HepG2 (cell line): Measurements from ENCODE around the gene ALDH3B1. TPM values are rescaled to one million over a fixed set of nuclear protein-coding genes. Genes with fewer than 3 reads are reported as not detected.

ENCODE experiments used
- AHR ChIP-seq: IDR thresholded peaks from 2 replicates; pipeline ENCODE4 v1.6.1; 2018; ENCODE audit warnings: missing genetic modification reagents, missing compliant biosample characterization
- ASH2L ChIP-seq: fragments of 300-600, 200-600 bp; sonication (generic); IDR thresholded peaks from 2 replicates; pipeline ENCODE4 v1.7.0; 2017; ENCODE audit warnings: low read depth, mild to moderate bottlenecking, moderate library complexity, mixed read lengths, low read length; ENCODE audit not compliant: insufficient read length
- FOXO1 ChIP-seq: sonication (generic); formaldehyde crosslinking; IDR thresholded peaks from 2 replicates; pipeline ENCODE4 v1.4.0; 2020; ENCODE audit warnings: missing genetic modification reagents
- IKZF1 ChIP-seq: fragments of 450-650 bp; IDR thresholded peaks from 2 replicates; pipeline ENCODE4 v1.7.1; 2016
- JUND ChIP-seq: sonication (generic); formaldehyde crosslinking; IDR thresholded peaks from 2 replicates; pipeline ENCODE4 v1.8.0; 2022; ENCODE audit warnings: mild to moderate bottlenecking, missing genetic modification reagents
- KDM3A ChIP-seq: IDR thresholded peaks from 2 replicates; pipeline ENCODE4 v1.6.1; 2018; ENCODE audit warnings: low read depth, missing compliant biosample characterization
- KLF12 ChIP-seq: sonication (generic); formaldehyde crosslinking; IDR thresholded peaks from 2 replicates; pipeline ENCODE4 v1.4.0; 2020; ENCODE audit warnings: missing genetic modification reagents, borderline replicate concordance
- KLF9 ChIP-seq: IDR thresholded peaks from 2 replicates; pipeline ENCODE4 v1.6.1; 2016; ENCODE audit warnings: low read depth
- NCOR1 ChIP-seq: fragments of 200-600 bp; sonication (generic); IDR thresholded peaks from 2 replicates; pipeline ENCODE4 v1.7.0; 2017; ENCODE audit warnings: antibody characterized with exemption, low read length, borderline replicate concordance
- SMAD9 ChIP-seq: sonication (generic); formaldehyde crosslinking; IDR thresholded peaks from 2 replicates; pipeline ENCODE4 v1.5.1; 2020; ENCODE audit warnings: mild to moderate bottlenecking, missing genetic modification reagents
- ZFP82 ChIP-seq: sonication (generic); formaldehyde crosslinking; IDR thresholded peaks from 2 replicates; pipeline ENCODE4 v1.5.1; 2020; ENCODE audit warnings: mild to moderate bottlenecking, missing genetic modification reagents, borderline replicate concordance
- ZNF326 ChIP-seq: sonication (generic); formaldehyde crosslinking; IDR thresholded peaks from 2 replicates; pipeline ENCODE4 v1.4.0; 2020; ENCODE audit warnings: missing genetic modification reagents, borderline replicate concordance
- ZNF598 ChIP-seq: sonication (generic); formaldehyde crosslinking; IDR thresholded peaks from 2 replicates; pipeline ENCODE4 v1.5.1; 2020; ENCODE audit warnings: mild to moderate bottlenecking, missing genetic modification reagents, borderline replicate concordance
- ZNF788 ChIP-seq: sonication (generic); formaldehyde crosslinking; IDR thresholded peaks from 2 replicates; pipeline ENCODE4 v1.5.0; 2020; ENCODE audit warnings: mild to moderate bottlenecking, missing genetic modification reagents, borderline replicate concordance
- polyA plus RNA-seq, 8 experiments: library from polyadenylated mRNA; depleted of rRNA in 3 of 8; stranded (reverse) in 7 of 8; unstranded in 1 of 8; fragments of >200 nt; fragmentation: Illumina TruSeq in 4 of 8; extraction: Trizol in 4 of 8; gene quantifications; 2 replicates each; pipeline versions ENCODE4 v1.2.1 to v1.2.3, GENCODE V29; 2011 to 2016; ENCODE audit warnings: low read depth in 4 of 8, missing spikeins in 1 of 8, mixed read lengths in 1 of 8; ENCODE audit not compliant: insufficient read depth in 1 of 8
- total RNA-seq, 5 experiments: library from RNA; depleted of rRNA; stranded (reverse); fragments of >200 nt; fragmentation: Illumina TruSeq; extraction: Trizol; gene quantifications; 2 replicates each; pipeline ENCODE4 v1.2.3, GENCODE V29; 2016; ENCODE audit warnings: low read depth in 1 of 5
- TF ChIP-seq, protein P1 (sequence below), 2 experiments: sonication (generic) in 1 of 2; formaldehyde crosslinking in 1 of 2; IDR thresholded peaks; 2 replicates each; pipeline versions ENCODE4 v1.4.0 to v1.6.1; 2018 to 2020; ENCODE audit warnings: missing genetic modification reagents in 2 of 2, borderline replicate concordance in 1 of 2, low read depth in 1 of 2, mild to moderate bottlenecking in 1 of 2, missing biosample characterization in 1 of 2
- TF ChIP-seq, protein P2 (sequence below): sonication (generic); formaldehyde crosslinking; IDR thresholded peaks from 2 replicates; pipeline ENCODE4 v1.4.0; 2020; ENCODE audit warnings: missing genetic modification reagents
- TF ChIP-seq, protein P3 (sequence below): sonication (generic); formaldehyde crosslinking; IDR thresholded peaks from 2 replicates; pipeline ENCODE4 v1.4.0; 2020; ENCODE audit warnings: missing genetic modification reagents
- TF ChIP-seq, protein P4 (sequence below): sonication (generic); formaldehyde crosslinking; IDR thresholded peaks from 2 replicates; pipeline ENCODE4 v1.4.0; 2020; ENCODE audit warnings: missing genetic modification reagents
- TF ChIP-seq, protein P5 (sequence below): sonication (generic); formaldehyde crosslinking; IDR thresholded peaks from 2 replicates; pipeline ENCODE4 v1.4.0; 2020; ENCODE audit warnings: missing genetic modification reagents

Gene ALDH3B1
- total and polyA plus RNA-seq, 2 of the 13 experiments (the other 11 are each of a cell fraction or from before 2014, with no cell fraction given): 4.0 to 6.7 TPM

DNA sequence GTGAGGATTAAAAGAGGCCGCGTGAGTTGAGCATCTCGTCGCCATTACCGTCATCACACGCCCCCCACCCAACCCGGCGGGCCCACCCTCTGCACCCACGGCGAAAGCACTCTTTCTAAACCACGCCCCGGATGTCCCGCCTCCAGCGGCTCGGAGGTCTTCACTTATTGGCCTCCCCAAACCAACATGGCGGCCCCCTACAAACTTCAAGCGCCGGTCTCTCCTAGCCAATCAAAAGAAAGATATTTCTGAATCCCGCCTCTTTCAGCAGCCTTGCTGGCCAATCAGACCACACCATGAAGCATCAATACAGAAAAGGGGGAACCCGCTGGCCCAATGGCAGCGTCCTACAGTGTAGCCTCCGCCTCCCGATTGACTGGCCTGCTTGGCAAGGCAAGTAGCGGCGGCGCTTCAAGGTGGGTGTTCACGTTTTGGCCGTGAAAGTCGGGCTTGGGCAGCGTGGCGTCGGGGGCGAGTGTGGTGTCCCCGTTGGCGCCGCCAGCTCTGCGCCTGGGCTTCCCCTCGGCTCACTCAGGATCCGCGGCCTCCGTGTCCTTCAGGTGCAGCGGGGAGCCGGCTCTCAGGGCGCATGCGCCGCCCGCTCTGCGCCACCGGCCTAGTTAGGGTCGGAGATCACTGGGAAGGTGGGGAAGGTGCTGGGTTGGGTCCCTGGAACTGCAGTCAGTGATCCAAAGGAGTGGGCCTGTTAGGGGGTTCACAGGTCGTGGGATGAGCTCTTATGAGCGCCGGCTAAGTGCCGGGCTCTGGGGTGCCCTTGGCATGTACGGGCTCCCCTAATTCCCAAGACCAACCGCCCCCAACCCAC, 20.4 kb downstream of the ALDH3B1 start, which contains the start of gene NDUFS8 (continued):
- TF ChIP-seq JUND (CRISPR knock-in tag): no peak
- no peak for TF ChIP-seq KLF12 (CRISPR knock-in tag)
- peak; percentile 45 for TF ChIP-seq FOXO1 (CRISPR knock-in tag)
- no peak for TF ChIP-seq IKZF1
- 0 out of 2 replicates have a peak, but pooled peaks have one; percentile 13 for TF ChIP-seq KLF9 (CRISPR knock-in tag)
- TF ChIP-seq, protein P1, sequence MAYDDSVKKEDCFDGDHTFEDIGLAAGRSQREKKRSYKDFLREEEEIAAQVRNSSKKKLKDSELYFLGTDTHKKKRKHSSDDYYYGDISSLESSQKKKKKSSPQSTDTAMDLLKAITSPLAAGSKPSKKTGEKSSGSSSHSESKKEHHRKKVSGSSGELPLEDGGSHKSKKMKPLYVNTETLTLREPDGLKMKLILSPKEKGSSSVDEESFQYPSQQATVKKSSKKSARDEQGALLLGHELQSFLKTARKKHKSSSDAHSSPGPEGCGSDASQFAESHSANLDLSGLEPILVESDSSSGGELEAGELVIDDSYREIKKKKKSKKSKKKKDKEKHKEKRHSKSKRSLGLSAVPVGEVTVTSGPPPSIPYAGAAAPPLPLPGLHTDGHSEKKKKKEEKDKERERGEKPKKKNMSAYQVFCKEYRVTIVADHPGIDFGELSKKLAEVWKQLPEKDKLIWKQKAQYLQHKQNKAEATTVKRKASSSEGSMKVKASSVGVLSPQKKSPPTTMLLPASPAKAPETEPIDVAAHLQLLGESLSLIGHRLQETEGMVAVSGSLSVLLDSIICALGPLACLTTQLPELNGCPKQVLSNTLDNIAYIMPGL (CRISPR knock-in tag; IDR thresholded peaks at IDR 0.05; ENCODE audit: borderline replicate concordance in 1 of 2, low read depth in 1 of 2): peak; percentile 52 to 79; a peak in 1 of 4 replicates
- TF ChIP-seq SMAD9: no peak
- 0 out of 2 replicates have a peak, but pooled peaks have one; percentile 48 for TF ChIP-seq ZNF598 (CRISPR knock-in tag)
- TF ChIP-seq ASH2L: peak; percentile 59
- TF ChIP-seq ZNF326: no peak
- TF ChIP-seq, protein P2, sequence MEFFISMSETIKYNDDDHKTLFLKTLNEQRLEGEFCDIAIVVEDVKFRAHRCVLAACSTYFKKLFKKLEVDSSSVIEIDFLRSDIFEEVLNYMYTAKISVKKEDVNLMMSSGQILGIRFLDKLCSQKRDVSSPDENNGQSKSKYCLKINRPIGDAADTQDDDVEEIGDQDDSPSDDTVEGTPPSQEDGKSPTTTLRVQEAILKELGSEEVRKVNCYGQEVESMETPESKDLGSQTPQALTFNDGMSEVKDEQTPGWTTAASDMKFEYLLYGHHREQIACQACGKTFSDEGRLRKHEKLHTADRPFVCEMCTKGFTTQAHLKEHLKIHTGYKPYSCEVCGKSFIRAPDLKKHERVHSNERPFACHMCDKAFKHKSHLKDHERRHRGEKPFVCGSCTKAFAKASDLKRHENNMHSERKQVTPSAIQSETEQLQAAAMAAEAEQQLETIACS (CRISPR knock-in tag): no peak
- peak; percentile 67; the same call in 1 of the 2 replicates for TF ChIP-seq ZFP82 (CRISPR knock-in tag)
- TF ChIP-seq, protein P3, sequence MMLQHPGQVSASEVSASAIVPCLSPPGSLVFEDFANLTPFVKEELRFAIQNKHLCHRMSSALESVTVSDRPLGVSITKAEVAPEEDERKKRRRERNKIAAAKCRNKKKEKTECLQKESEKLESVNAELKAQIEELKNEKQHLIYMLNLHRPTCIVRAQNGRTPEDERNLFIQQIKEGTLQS (CRISPR knock-in tag): peak; percentile 42; the same call in 1 of the 2 replicates
- 0 out of 2 replicates have a peak, but pooled peaks have one; percentile 59 for TF ChIP-seq KDM3A (CRISPR knock-in tag)
- peak; percentile 63; the same call in 1 of the 2 replicates for TF ChIP-seq AHR (CRISPR knock-in tag)
- TF ChIP-seq, protein P4, sequence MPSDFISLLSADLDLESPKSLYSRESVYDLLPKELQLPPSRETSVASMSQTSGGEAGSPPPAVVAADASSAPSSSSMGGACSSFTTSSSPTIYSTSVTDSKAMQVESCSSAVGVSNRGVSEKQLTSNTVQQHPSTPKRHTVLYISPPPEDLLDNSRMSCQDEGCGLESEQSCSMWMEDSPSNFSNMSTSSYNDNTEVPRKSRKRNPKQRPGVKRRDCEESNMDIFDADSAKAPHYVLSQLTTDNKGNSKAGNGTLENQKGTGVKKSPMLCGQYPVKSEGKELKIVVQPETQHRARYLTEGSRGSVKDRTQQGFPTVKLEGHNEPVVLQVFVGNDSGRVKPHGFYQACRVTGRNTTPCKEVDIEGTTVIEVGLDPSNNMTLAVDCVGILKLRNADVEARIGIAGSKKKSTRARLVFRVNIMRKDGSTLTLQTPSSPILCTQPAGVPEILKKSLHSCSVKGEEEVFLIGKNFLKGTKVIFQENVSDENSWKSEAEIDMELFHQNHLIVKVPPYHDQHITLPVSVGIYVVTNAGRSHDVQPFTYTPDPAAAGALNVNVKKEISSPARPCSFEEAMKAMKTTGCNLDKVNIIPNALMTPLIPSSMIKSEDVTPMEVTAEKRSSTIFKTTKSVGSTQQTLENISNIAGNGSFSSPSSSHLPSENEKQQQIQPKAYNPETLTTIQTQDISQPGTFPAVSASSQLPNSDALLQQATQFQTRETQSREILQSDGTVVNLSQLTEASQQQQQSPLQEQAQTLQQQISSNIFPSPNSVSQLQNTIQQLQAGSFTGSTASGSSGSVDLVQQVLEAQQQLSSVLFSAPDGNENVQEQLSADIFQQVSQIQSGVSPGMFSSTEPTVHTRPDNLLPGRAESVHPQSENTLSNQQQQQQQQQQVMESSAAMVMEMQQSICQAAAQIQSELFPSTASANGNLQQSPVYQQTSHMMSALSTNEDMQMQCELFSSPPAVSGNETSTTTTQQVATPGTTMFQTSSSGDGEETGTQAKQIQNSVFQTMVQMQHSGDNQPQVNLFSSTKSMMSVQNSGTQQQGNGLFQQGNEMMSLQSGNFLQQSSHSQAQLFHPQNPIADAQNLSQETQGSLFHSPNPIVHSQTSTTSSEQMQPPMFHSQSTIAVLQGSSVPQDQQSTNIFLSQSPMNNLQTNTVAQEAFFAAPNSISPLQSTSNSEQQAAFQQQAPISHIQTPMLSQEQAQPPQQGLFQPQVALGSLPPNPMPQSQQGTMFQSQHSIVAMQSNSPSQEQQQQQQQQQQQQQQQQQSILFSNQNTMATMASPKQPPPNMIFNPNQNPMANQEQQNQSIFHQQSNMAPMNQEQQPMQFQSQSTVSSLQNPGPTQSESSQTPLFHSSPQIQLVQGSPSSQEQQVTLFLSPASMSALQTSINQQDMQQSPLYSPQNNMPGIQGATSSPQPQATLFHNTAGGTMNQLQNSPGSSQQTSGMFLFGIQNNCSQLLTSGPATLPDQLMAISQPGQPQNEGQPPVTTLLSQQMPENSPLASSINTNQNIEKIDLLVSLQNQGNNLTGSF (CRISPR knock-in tag): peak; percentile 81; the same call in 1 of the 2 replicates
- TF ChIP-seq, protein P5, sequence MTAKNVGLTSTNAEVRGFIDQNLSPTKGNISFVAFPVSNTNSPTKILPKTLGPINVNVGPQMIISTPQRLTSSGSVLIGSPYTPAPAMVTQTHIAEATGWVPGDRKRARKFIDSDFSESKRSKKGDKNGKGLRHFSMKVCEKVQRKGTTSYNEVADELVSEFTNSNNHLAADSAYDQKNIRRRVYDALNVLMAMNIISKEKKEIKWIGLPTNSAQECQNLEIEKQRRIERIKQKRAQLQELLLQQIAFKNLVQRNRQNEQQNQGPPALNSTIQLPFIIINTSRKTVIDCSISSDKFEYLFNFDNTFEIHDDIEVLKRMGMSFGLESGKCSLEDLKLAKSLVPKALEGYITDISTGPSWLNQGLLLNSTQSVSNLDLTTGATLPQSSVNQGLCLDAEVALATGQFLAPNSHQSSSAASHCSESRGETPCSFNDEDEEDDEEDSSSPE: peak; percentile 66; the same call in 1 of the 2 replicates
- 0 out of 2 replicates have a peak, but pooled peaks have one; percentile 16 for TF ChIP-seq ZNF788 (CRISPR knock-in tag)
- no peak for TF ChIP-seq NCOR1
